ENCODE results near the gene PCDHB16.
"Not testable (repeated sequence)": the region's sequence is repeated elsewhere in the genome, so short reads cannot be mapped to it uniquely, and the experiment has no call there.

DNA sequence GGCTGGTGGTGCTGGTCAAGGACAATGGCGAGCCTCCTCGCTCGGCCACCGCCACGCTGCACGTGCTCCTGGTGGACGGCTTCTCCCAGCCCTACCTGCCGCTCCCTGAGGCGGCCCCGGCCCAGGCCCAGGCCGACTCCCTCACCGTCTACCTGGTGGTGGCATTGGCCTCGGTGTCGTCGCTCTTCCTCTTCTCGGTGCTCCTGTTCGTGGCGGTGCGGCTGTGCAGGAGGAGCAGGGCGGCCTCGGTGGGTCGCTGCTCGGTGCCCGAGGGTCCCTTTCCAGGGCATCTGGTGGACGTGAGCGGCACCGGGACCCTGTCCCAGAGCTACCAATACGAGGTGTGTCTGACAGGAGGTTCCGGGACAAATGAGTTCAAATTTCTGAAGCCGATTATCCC lies 43.2 kb downstream of the PCDHB16 start:
- TF ChIP-seq ZNF548 (tag by site-specific recombination; IDR thresholded peaks at IDR 0.05); CTCF (tag by site-specific recombination; IDR thresholded peaks at IDR 0.05); ZNF2 (tag by site-specific recombination; IDR thresholded peaks at IDR 0.05); ZNF266 (tag by site-specific recombination; IDR thresholded peaks at IDR 0.05; ENCODE audit: low read depth); YY1 (tag by site-specific recombination; IDR thresholded peaks at IDR 0.05); TCF7L2 (IDR thresholded peaks at IDR 0.05; ENCODE audit: borderline replicate concordance, low read depth, low read length); ZNF513 (tag by site-specific recombination; IDR thresholded peaks at IDR 0.05); ATF2 (tag by site-specific recombination; IDR thresholded peaks at IDR 0.05; ENCODE audit: low read depth); ZBTB21 (tag by site-specific recombination; IDR thresholded peaks at IDR 0.05); ZNF658 (tag by site-specific recombination; IDR thresholded peaks at IDR 0.05); RBAK (tag by site-specific recombination; IDR thresholded peaks at IDR 0.05): not testable (repeated sequence)
- TF ChIP-seq, protein P1, sequence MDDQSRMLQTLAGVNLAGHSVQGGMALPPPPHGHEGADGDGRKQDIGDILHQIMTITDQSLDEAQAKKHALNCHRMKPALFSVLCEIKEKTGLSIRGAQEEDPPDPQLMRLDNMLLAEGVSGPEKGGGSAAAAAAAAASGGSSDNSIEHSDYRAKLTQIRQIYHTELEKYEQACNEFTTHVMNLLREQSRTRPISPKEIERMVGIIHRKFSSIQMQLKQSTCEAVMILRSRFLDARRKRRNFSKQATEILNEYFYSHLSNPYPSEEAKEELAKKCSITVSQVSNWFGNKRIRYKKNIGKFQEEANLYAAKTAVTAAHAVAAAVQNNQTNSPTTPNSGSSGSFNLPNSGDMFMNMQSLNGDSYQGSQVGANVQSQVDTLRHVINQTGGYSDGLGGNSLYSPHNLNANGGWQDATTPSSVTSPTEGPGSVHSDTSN (CRISPR knock-in tag; IDR thresholded peaks at IDR 0.05), result not testable (repeated sequence)
- TF ChIP-seq, protein P2, sequence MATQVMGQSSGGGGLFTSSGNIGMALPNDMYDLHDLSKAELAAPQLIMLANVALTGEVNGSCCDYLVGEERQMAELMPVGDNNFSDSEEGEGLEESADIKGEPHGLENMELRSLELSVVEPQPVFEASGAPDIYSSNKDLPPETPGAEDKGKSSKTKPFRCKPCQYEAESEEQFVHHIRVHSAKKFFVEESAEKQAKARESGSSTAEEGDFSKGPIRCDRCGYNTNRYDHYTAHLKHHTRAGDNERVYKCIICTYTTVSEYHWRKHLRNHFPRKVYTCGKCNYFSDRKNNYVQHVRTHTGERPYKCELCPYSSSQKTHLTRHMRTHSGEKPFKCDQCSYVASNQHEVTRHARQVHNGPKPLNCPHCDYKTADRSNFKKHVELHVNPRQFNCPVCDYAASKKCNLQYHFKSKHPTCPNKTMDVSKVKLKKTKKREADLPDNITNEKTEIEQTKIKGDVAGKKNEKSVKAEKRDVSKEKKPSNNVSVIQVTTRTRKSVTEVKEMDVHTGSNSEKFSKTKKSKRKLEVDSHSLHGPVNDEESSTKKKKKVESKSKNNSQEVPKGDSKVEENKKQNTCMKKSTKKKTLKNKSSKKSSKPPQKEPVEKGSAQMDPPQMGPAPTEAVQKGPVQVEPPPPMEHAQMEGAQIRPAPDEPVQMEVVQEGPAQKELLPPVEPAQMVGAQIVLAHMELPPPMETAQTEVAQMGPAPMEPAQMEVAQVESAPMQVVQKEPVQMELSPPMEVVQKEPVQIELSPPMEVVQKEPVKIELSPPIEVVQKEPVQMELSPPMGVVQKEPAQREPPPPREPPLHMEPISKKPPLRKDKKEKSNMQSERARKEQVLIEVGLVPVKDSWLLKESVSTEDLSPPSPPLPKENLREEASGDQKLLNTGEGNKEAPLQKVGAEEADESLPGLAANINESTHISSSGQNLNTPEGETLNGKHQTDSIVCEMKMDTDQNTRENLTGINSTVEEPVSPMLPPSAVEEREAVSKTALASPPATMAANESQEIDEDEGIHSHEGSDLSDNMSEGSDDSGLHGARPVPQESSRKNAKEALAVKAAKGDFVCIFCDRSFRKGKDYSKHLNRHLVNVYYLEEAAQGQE (tag by site-specific recombination; IDR thresholded peaks at IDR 0.05), result not testable (repeated sequence)
